Measurements from ENCODE around the gene ERC2.

- TF ChIP-seq CTCF (IDR thresholded peaks at IDR 0.05) (no peak), POLR2A (IDR thresholded peaks at IDR 0.05) (no peak)
Measured at GRCh38 chr3:55774856-55775255, 693.4 kb downstream of the ERC2 start.

Data from heart left ventricle (tissue), 13 donors.